Ovary (tissue), 3 donors: ENCODE results near the gene UNCX.

ENCODE experiments used
- EP300 ChIP-seq: sonication (generic); formaldehyde crosslinking; IDR thresholded peaks from one replicate; pipeline ENCODE4 v1.6.1; 2017; ENCODE audit warnings: antibody characterized with exemption
- POLR2A ChIP-seq: fragments of 450-650 bp; IDR thresholded peaks from one replicate; pipeline ENCODE4 v1.6.1; 2017; ENCODE audit warnings: antibody characterized with exemption, mild to moderate bottlenecking, moderate library complexity
- TF ChIP-seq, protein P1 (sequence below), 3 donors: fragments of 450-650 bp in 2 of 3; fragments of 200-600 bp in 1 of 3; IDR thresholded peaks; one replicate each; pipeline versions ENCODE4 v1.5.1 to v1.8.0; 2016 to 2022; ENCODE audit warnings: antibody characterized with exemption in 3 of 3, mild to moderate bottlenecking in 1 of 3
- donor health status: DM: no; HTN: no; CAD: no.

DNA sequence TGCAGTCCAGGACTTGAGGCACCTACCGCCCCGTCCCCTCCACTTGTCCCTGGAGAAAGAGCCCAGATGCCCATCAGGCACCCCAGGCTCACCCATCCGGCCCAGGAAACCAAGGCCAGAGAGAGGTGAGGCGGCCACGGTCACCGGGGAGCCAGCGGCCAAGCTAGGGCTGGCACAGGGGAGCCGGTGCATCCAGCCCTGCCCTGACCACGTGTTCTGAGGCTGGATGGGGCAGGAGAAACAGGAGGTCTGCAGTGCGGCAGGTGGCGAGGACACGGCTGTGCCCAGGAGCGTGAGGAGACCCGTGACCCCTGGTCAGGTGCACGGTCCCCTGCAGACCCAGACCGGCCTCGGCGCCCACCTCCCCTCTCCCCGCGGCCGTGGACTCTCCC lies 27.6 kb downstream of the UNCX start:
- TF ChIP-seq, protein P1, sequence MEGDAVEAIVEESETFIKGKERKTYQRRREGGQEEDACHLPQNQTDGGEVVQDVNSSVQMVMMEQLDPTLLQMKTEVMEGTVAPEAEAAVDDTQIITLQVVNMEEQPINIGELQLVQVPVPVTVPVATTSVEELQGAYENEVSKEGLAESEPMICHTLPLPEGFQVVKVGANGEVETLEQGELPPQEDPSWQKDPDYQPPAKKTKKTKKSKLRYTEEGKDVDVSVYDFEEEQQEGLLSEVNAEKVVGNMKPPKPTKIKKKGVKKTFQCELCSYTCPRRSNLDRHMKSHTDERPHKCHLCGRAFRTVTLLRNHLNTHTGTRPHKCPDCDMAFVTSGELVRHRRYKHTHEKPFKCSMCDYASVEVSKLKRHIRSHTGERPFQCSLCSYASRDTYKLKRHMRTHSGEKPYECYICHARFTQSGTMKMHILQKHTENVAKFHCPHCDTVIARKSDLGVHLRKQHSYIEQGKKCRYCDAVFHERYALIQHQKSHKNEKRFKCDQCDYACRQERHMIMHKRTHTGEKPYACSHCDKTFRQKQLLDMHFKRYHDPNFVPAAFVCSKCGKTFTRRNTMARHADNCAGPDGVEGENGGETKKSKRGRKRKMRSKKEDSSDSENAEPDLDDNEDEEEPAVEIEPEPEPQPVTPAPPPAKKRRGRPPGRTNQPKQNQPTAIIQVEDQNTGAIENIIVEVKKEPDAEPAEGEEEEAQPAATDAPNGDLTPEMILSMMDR (IDR thresholded peaks at IDR 0.05), result no peak
- TF ChIP-seq POLR2A (no peak), EP300 (no peak)
